ENCODE data around the gene GLS. TPM values are rescaled to one million over a fixed set of nuclear protein-coding genes. Genes with fewer than 3 reads are reported as not detected.

GLS gene
- total and polyA plus RNA-seq, 2 donors (not counting 3 experiments of a cell fraction or from before 2014, with no cell fraction given): 49.0 to 183 TPM

- Histone ChIP-seq H3K4me2 (ENCODE audit: insufficient read depth, low read length) (no peak overlapping the region), H2AFZ (ENCODE audit: low read depth, low read length) (no peak overlapping the region), H4K20me1 (replicated peaks; ENCODE audit: control insufficient read depth, extremely low read depth, insufficient read depth, low read length) (no peaks in the 10 kb centered on the region), H3K27ac (ENCODE audit: insufficient read depth, low read depth, low read length) (no peak overlapping the region), H3K27me3 (ENCODE audit: control insufficient read depth in 2 of 2, insufficient read depth in 2 of 2, low read length in 2 of 2) (no peaks in the 10 kb centered on the region), H3K4me1 (ENCODE audit: control insufficient read depth, extremely low read depth, insufficient read depth, low read length) (peaks cover 16% of the 10 kb centered on the region), H3K9me1 (replicated peaks; ENCODE audit: control insufficient read depth, extremely low read depth, insufficient read depth, low read length) (no peaks in the 10 kb centered on the region), H3K79me2 (ENCODE audit: control insufficient read depth, insufficient read depth, low read length) (no peaks in the 10 kb centered on the region), H3K4me3 (replicated peaks in 1 of 3; ENCODE audit: insufficient read depth in 1 of 3, low read depth in 1 of 3, low read length in 3 of 3) (no peak overlapping the region), H3K9ac (replicated peaks; ENCODE audit: extremely low read depth, insufficient read depth, low read length) (no peak overlapping the region), H3K9me3 (replicated peaks; ENCODE audit: control insufficient read depth, insufficient read depth, low read length) (no peaks in the 10 kb centered on the region), H3K36me3 (ENCODE audit: control insufficient read depth in 2 of 2, extremely low read depth in 1 of 2, insufficient read depth in 2 of 2, low read length in 2 of 2) (no peaks in the 10 kb centered on the region)
- dilution Hi-C loops (cut with MboI; ENCODE audit: extremely low pct_ligation_motif_present, low sequenced_read_pairs): no loop called here
- FAIRE-seq (no peak), DNase-seq (ENCODE audit: low read depth, low spot score) (no peak)
- no TSS peak for BruUV-seq (replicated peaks)
- intact Hi-C loops (cut with micrococcal nuclease): no loop called here
- POLR2A ChIA-PET: no interaction called here
- TF ChIP-seq JUN (IDR thresholded peaks at IDR 0.05; ENCODE audit: borderline replicate concordance, insufficient read depth, insufficient read length, low read depth) (no peak), EZH2 (IDR thresholded peaks at IDR 0.05; ENCODE audit: borderline replicate concordance, low read depth, low read length, severe bottlenecking) (no peak), MAX (IDR thresholded peaks at IDR 0.05; ENCODE audit: insufficient read depth, insufficient read length) (no peak), MYC (IDR thresholded peaks at IDR 0.05; ENCODE audit: low read depth, low read length) (no peak), FOS (IDR thresholded peaks at IDR 0.05; ENCODE audit: borderline replicate concordance, insufficient read depth, low read length) (no peak), POLR2A (IDR thresholded peaks at IDR 0.05; ENCODE audit: low read depth, low read length) (no peak), GATA2 (IDR thresholded peaks at IDR 0.05; ENCODE audit: insufficient read depth, insufficient read length, low read depth, low read length) (no peak), CTCF (IDR thresholded peaks at IDR 0.05; ENCODE audit: extremely low read depth in 1 of 2, insufficient read depth in 1 of 2, low read depth in 1 of 2, low read length in 2 of 2) (no peak), POLR2AphosphoS5 (IDR thresholded peaks at IDR 0.05; ENCODE audit: insufficient read depth, low read depth, low read length) (no peak)
- CTCF ChIA-PET: interaction anchor here (2.3 to 2.5 kb wide), 2 partner anchors 10 to 13 kb away, joined by 12 to 23 read pairs; no protein-coding TSS in a partner anchor
Observed at GRCh38 chr2:190837420-190837819, 43.2 kb upstream of the GLS start.

All from endothelial cell of umbilical vein (primary cell).